ENCODE results near the gene PPIH. TPM values are rescaled to one million over a fixed set of nuclear protein-coding genes. Genes with fewer than 3 reads are reported as not detected.
A peak's percentile ranks its signal among the peaks of the same experiment; 100 is the strongest.
"Not testable (repeated sequence)": the region's sequence is repeated elsewhere in the genome, so short reads cannot be mapped to it uniquely, and the experiment has no call there.

Gene PPIH
- polyA plus RNA-seq, 4 donors = 24.9 to 79.1 (median 42.0) TPM

DNA sequence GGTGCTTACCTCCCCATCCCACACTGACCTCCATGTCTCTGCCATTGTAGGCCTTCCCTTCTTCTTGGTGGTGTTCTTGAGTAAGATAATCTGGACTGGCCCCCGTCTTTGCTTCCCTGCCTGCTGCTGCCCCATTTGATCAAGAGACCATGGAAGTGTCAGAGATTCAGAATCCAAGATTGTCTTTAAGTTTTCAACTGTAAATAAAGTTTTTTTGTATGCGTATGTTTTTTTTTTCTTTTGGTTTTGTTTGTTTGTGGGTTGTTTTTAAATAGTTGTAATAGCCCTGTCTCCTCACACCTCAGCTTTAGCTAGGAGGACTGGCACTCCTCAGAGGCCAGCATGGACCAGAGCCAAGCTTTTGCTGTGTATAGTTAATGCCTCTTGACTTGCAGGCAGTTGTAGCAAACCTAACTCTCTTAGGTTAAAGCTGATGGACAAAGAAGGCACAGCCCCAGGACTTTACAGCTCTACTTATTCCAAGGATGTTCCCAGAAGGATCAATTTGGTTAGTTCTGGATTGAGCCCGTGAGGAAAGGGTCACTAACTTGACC is 18.4 kb downstream of the PPIH start:
- Histone ChIP-seq H3K27ac (ENCODE audit: low read depth in 1 of 3, low read length in 2 of 3) (no peak overlapping the region), H3K9me3 (ENCODE audit: control insufficient read depth in 2 of 2, insufficient read depth in 1 of 2, low read depth in 1 of 2, low read length in 1 of 2) (no peaks in the 10 kb centered on the region), H3K4me3 (ENCODE audit: low read depth in 1 of 3, low read length in 3 of 3) (no peak overlapping the region), H3K4me1 (ENCODE audit: control insufficient read depth in 3 of 3, insufficient read depth in 2 of 3, low read depth in 1 of 3, low read length in 2 of 3) (peaks cover 0 to 9% (median 2%) of the 10 kb centered on the region in 3 donors), H3K36me3 (ENCODE audit: control insufficient read depth in 3 of 3, insufficient read depth in 2 of 3, low read depth in 1 of 3, low read length in 3 of 3) (peaks cover 1 to 25% (median 3%) of the 10 kb centered on the region in 3 donors), H3K27me3 (ENCODE audit: control insufficient read depth in 3 of 3, insufficient read depth in 3 of 3, low read length in 3 of 3) (no peaks in the 10 kb centered on the region)
- DNase-seq (no peak), FAIRE-seq (no peak)
- WGBS, 3 donors = 87 to 94% (median 93%) methylated on average over 3 of the region's 3 CpGs

DNA sequence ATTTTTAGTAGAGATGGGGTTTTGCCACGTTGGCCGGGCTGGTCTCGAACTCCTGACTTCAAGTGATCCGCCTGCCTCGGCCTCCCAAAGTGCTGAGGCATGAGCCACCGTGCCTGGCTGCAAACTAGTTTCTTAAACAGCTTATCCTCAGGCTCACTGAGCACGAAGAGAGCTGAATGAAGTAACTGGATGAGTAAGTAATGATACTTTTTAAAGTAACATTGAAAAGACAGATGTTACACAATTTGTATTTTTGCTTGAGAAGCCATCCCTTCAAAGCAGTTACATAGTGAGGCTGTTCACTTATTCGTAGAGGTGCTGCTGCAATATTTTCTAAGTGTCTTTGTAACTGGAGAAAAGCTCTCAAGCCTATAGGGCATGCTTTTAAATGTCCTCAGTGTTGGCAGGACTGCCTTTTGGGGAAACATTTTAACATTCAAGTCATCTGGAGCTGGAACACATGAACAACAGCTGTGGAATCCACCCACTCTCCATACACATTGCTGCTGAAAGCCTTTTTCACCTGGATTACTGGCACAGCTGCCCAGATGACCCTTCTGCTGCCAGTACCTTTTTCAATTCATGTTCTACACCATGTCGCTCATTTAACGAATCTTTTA is 21.3 kb downstream of the PPIH start:
- 85% methylated on average over 10 of the region's 10 CpGs for WGBS, 3 donors
- H3K36me3 ChIP-seq (ENCODE audit: control insufficient read depth in 3 of 3, insufficient read depth in 2 of 3, low read depth in 1 of 3, low read length in 3 of 3) = peaks cover 0 to 22% (median 3%) of the 10 kb centered on the region in 3 donors
- H3K27me3 ChIP-seq (ENCODE audit: control insufficient read depth in 3 of 3, insufficient read depth in 3 of 3, low read length in 3 of 3) = no peaks in the 10 kb centered on the region
- no peaks in the 10 kb centered on the region for H3K9me3 ChIP-seq (ENCODE audit: control insufficient read depth in 2 of 2, insufficient read depth in 1 of 2, low read depth in 1 of 2, low read length in 1 of 2)
- peaks cover 0 to 13% (median 5%) of the 10 kb centered on the region in 3 donors for H3K4me1 ChIP-seq (ENCODE audit: control insufficient read depth in 3 of 3, insufficient read depth in 2 of 3, low read depth in 1 of 3, low read length in 2 of 3)
- DNase-seq = no peak
- no peak for FAIRE-seq
- H3K27ac ChIP-seq (ENCODE audit: low read depth in 1 of 3, low read length in 2 of 3) = no peak overlapping the region
- H3K4me3 ChIP-seq (ENCODE audit: low read depth in 1 of 3, low read length in 3 of 3) = no peak overlapping the region

DNA sequence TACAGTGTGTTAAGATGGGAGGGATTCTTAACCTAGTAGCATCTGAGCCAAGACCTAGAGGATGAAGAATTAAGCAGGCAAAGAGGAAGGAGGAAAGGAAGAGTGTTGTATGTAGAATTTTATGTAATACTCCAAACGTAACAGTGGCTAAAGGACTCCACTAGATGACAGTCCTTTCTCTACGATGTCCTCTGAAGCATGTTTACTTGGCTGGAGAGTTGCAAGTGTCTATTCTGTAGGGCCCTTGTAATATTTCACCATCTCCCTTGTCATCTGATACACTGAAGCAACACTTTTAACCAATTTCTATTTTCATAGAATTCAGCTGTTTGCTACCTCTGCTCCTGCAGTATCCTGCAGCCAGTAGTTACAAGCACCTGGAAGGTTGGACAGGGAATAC is 21.8 kb downstream of the PPIH start:
- peaks cover 3 to 17% (median 5%) of the 10 kb centered on the region in 3 donors for H3K4me1 ChIP-seq (ENCODE audit: control insufficient read depth in 3 of 3, insufficient read depth in 2 of 3, low read depth in 1 of 3, low read length in 2 of 3)
- no peak overlapping the region for H3K27ac ChIP-seq (ENCODE audit: low read depth in 1 of 3, low read length in 2 of 3)
- WGBS, 3 donors = 73 to 85% (median 79%) methylated on average over 2 of the region's 2 CpGs
- H3K27me3 ChIP-seq (ENCODE audit: control insufficient read depth in 3 of 3, insufficient read depth in 3 of 3, low read length in 3 of 3) = no peaks in the 10 kb centered on the region
- no peak overlapping the region for H3K4me3 ChIP-seq (ENCODE audit: low read depth in 1 of 3, low read length in 3 of 3)
- FAIRE-seq = no peak
- H3K36me3 ChIP-seq (ENCODE audit: control insufficient read depth in 3 of 3, insufficient read depth in 2 of 3, low read depth in 1 of 3, low read length in 3 of 3) = peaks cover 0 to 19% (median 0%) of the 10 kb centered on the region in 3 donors
- no peak for DNase-seq
- no peaks in the 10 kb centered on the region for H3K9me3 ChIP-seq (ENCODE audit: control insufficient read depth in 2 of 2, insufficient read depth in 1 of 2, low read depth in 1 of 2, low read length in 1 of 2)

DNA sequence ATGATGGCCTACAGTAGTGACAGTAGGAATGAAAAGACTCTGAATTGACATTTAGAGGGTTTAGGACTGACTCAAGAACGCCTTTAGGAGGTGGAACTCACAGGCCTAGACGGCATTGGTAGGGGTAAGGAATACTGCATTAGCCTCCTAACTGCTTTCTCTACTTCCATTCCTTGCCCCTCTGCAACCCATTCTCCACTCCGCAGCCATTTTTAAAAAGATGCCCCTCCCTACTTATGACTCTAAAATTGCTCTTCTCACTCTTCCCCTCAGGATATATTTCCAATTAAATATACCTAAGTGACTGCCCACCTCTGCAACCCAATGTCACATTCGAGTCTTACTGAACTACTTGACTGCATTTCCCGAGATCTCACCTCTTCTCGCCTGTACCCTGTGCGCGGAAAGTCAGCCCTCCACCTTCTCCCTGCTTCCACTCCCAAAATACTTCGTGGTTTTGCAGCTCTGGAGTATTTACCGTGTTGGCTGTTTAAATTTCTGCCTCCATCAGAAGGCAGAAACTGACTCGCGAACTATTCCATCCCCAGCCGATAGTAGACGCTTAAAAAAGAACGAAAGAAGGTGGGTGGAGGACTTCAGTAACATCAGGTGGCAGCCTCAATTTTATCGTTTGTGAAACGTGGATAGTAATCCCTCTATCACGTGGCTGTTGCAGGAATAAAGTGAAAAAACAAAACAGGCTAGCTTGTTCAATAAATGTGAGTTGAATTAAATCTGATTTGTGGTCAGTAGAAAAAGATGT is 22.9 kb downstream of the PPIH start:
- DNase-seq (peak; percentile 42 to 65), FAIRE-seq (no peak)
- WGBS, 3 donors = 6 to 8% (median 8%) methylated on average over 18 of the region's 18 CpGs
- peaks cover 0 to 12% (median 0%) of the 10 kb centered on the region in 3 donors for H3K36me3 ChIP-seq (ENCODE audit: control insufficient read depth in 3 of 3, insufficient read depth in 2 of 3, low read depth in 1 of 3, low read length in 3 of 3)
- H3K4me3 ChIP-seq (ENCODE audit: low read depth in 1 of 3, low read length in 3 of 3) = peak overlapping the region; percentile 59 to 82 (median 81)
- H3K9me3 ChIP-seq (ENCODE audit: control insufficient read depth in 2 of 2, insufficient read depth in 1 of 2, low read depth in 1 of 2, low read length in 1 of 2) = no peaks in the 10 kb centered on the region
- peaks cover 3 to 17% (median 5%) of the 10 kb centered on the region in 3 donors for H3K4me1 ChIP-seq (ENCODE audit: control insufficient read depth in 3 of 3, insufficient read depth in 2 of 3, low read depth in 1 of 3, low read length in 2 of 3)
- no peaks in the 10 kb centered on the region for H3K27me3 ChIP-seq (ENCODE audit: control insufficient read depth in 3 of 3, insufficient read depth in 3 of 3, low read length in 3 of 3)
- H3K27ac ChIP-seq (ENCODE audit: low read depth in 1 of 3, low read length in 2 of 3) = peak overlapping the region in 2 of 3 donors; percentile 90 to 94

DNA sequence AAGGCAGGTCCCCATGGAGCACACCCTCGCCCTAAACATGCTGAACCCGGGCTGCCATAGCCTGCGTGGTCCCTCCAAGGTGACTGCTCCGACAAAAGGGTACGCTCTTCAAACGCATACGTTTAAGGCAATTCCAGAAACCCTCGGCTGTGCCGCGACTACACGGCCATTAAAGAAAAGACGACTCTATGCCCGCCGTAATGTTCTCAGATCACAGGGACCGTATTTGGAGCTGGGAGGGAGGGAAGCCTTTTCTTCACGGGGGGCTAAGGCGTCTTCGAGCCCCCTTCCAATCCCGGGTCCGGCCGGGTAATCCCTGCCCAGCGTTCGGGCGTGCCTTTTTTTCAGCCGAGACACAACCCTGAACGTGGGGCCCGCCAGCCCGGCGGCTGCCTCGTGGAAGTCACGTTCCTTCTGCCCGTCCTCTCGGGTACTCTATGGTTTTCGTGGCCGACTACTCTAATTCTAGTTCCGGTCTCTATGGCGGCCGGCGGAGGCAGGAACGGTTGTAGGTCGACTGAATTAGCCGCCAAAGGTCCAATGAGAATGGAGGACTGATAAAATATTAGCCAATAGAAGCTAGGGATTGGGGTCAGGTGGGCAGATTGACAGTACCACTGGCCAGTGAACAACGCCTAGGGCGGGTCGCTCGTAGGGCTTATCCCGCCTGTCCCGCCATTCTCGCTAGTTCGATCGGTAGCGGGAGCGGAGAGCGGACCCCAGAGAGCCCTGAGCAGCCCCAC is 23.7 kb downstream of the PPIH start, which contains the start of gene YBX1:
TSS of gene YBX1 (plus strand) at position 678 of the 743 bp plus-strand sequence. CDS start 148 bp downstream, outside the sequence.
- peak; percentile 98 to 100 for DNase-seq
- peaks cover 9 to 21% (median 11%) of the 10 kb centered on the region in 3 donors for H3K4me1 ChIP-seq (ENCODE audit: control insufficient read depth in 3 of 3, insufficient read depth in 2 of 3, low read depth in 1 of 3, low read length in 2 of 3)
- no peaks in the 10 kb centered on the region for H3K9me3 ChIP-seq (ENCODE audit: control insufficient read depth in 2 of 2, insufficient read depth in 1 of 2, low read depth in 1 of 2, low read length in 1 of 2)
- peak within 1 kb of the TSS; percentile 89 to 94 (median 90) for H3K27ac ChIP-seq (ENCODE audit: low read depth in 1 of 3, low read length in 2 of 3)
- peaks cover 0 to 5% (median 0%) of the 10 kb centered on the region in 3 donors for H3K36me3 ChIP-seq (ENCODE audit: control insufficient read depth in 3 of 3, insufficient read depth in 2 of 3, low read depth in 1 of 3, low read length in 3 of 3)
- no peaks in the 10 kb centered on the region for H3K27me3 ChIP-seq (ENCODE audit: control insufficient read depth in 3 of 3, insufficient read depth in 3 of 3, low read length in 3 of 3)
- 0 to 1% (median 0%) methylated on average over 47 to 54 of the region's 54 CpGs for WGBS, 3 donors
- no peak for FAIRE-seq
- peak within 1 kb of the TSS; percentile 71 to 95 (median 81) for H3K4me3 ChIP-seq (ENCODE audit: low read depth in 1 of 3, low read length in 3 of 3)

DNA sequence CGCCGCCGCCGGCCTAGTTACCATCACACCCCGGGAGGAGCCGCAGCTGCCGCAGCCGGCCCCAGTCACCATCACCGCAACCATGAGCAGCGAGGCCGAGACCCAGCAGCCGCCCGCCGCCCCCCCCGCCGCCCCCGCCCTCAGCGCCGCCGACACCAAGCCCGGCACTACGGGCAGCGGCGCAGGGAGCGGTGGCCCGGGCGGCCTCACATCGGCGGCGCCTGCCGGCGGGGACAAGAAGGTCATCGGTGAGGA is 24.2 kb downstream of the PPIH start:
- H3K27me3 ChIP-seq (ENCODE audit: control insufficient read depth in 3 of 3, insufficient read depth in 3 of 3, low read length in 3 of 3); FAIRE-seq; DNase-seq; H3K9me3 ChIP-seq (ENCODE audit: control insufficient read depth in 2 of 2, insufficient read depth in 1 of 2, low read depth in 1 of 2, low read length in 1 of 2); H3K36me3 ChIP-seq (ENCODE audit: control insufficient read depth in 3 of 3, insufficient read depth in 2 of 3, low read depth in 1 of 3, low read length in 3 of 3): not testable (repeated sequence)
- H3K4me3 ChIP-seq (ENCODE audit: low read depth in 1 of 3, low read length in 3 of 3) = peak overlapping the region; percentile 71 to 95 (median 81)
- 0% methylated on average over 13 to 33 of the region's 33 CpGs for WGBS, 3 donors
- peak overlapping the region; percentile 89 to 90 (median 90) for H3K27ac ChIP-seq (ENCODE audit: low read depth in 1 of 3, low read length in 2 of 3)
- H3K4me1 ChIP-seq (ENCODE audit: control insufficient read depth in 3 of 3, insufficient read depth in 2 of 3, low read depth in 1 of 3, low read length in 2 of 3) = peaks cover 9 to 21% (median 11%) of the 10 kb centered on the region in 3 donors

DNA sequence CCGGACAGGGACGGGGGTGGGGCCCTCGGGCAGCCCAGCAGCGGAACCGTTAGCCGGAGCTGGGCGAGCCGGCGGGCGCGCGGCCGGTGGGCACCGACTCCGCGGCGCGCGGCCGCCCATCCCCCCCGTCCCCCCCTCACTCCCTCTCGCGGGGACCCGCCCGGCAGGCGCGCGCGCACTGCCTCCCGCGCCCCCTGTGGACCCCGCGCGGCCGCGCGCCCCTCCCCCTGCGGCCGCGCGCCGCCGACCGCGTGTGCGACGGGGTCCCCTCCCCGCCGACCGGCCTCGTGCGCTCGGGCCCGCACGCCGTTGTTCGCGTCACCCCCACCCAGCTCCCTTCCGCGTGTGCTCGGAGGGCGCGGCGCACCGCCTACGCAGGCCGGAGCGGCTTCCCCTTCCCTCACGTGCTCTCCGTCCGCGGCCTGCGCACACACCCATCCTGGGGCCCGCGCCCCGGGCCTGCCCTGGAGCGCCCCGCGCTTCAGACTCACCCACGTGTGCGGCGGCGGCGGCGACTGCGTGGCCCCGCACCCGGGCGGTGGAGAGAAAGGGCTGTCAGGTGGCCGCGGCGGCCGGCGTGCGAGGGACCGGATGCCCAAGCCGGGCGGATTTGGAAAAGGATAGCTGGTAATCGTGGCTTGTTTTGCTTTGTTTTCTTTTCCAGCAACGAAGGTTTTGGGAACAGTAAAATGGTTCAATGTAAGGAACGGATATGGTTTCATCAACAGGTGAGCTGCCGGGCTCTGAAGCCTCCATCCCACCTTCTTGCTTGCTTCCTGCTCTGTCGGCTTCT is 24.7 kb downstream of the PPIH start:
- H3K4me3 ChIP-seq (ENCODE audit: low read depth in 1 of 3, low read length in 3 of 3) = peak overlapping the region; percentile 71 to 95 (median 81)
- 0 to 1% (median 1%) methylated on average over 29 to 103 of the region's 103 CpGs for WGBS, 3 donors
- FAIRE-seq = no peak
- no peaks in the 10 kb centered on the region for H3K9me3 ChIP-seq (ENCODE audit: control insufficient read depth in 2 of 2, insufficient read depth in 1 of 2, low read depth in 1 of 2, low read length in 1 of 2)
- peaks cover 0 to 10% (median 0%) of the 10 kb centered on the region in 3 donors for H3K36me3 ChIP-seq (ENCODE audit: control insufficient read depth in 3 of 3, insufficient read depth in 2 of 3, low read depth in 1 of 3, low read length in 3 of 3)
- H3K27ac ChIP-seq (ENCODE audit: low read depth in 1 of 3, low read length in 2 of 3) = peak overlapping the region; percentile 89 to 90 (median 90)
- peaks cover 9 to 26% (median 15%) of the 10 kb centered on the region in 3 donors for H3K4me1 ChIP-seq (ENCODE audit: control insufficient read depth in 3 of 3, insufficient read depth in 2 of 3, low read depth in 1 of 3, low read length in 2 of 3)
- no peaks in the 10 kb centered on the region for H3K27me3 ChIP-seq (ENCODE audit: control insufficient read depth in 3 of 3, insufficient read depth in 3 of 3, low read length in 3 of 3)
- peak; percentile 87 to 93 for DNase-seq

Data from small intestine (tissue), 7 donors.